Measurements from ENCODE around the gene REXO1.

REXO1 gene

GRCh38 chr19:1823020-1823419, 25.3 kb downstream of the REXO1 start:
- TF ChIP-seq JUND (IDR thresholded peaks at IDR 0.05; ENCODE audit: low read depth): no peak
- in situ Hi-C loops (cut with HindIII; ENCODE audit: low pct_unique_long_range_greater_than_20kb, low sequenced_read_pairs): no loop called here
- no peak for DNase-seq (ENCODE audit: low read depth in 1 of 2, low spot score in 1 of 2)

- in situ Hi-C loops (cut with HindIII; ENCODE audit: low pct_unique_long_range_greater_than_20kb, low sequenced_read_pairs): no loop called here
- no peak for TF ChIP-seq JUND (IDR thresholded peaks at IDR 0.05; ENCODE audit: low read depth)
- no peak for DNase-seq (ENCODE audit: low read depth in 1 of 2, low spot score in 1 of 2)
Observed at GRCh38 chr19:1822210-1822609, 26.1 kb downstream of the REXO1 start.

GRCh38 chr19:1819341-1820255, 28.7 kb downstream of the REXO1 start:
- TF ChIP-seq JUND (IDR thresholded peaks at IDR 0.05; ENCODE audit: low read depth): no peak
- DNase-seq (ENCODE audit: low read depth in 1 of 2, low spot score in 1 of 2): no peak
- in situ Hi-C loops (cut with HindIII; ENCODE audit: low pct_unique_long_range_greater_than_20kb, low sequenced_read_pairs): no loop called here

- in situ Hi-C loops (cut with HindIII; ENCODE audit: low pct_unique_long_range_greater_than_20kb, low sequenced_read_pairs): no loop called here
- DNase-seq (ENCODE audit: low read depth in 1 of 2, low spot score in 1 of 2): no peak
- no peak for TF ChIP-seq JUND (IDR thresholded peaks at IDR 0.05; ENCODE audit: low read depth)
Observed at GRCh38 chr19:1818549-1819195, 29.6 kb downstream of the REXO1 start.

GRCh38 chr19:1817553-1818179, 30.6 kb downstream of the REXO1 start:
- in situ Hi-C loops (cut with HindIII; ENCODE audit: low pct_unique_long_range_greater_than_20kb, low sequenced_read_pairs): no loop called here
- no peak for DNase-seq (ENCODE audit: low read depth in 1 of 2, low spot score in 1 of 2)
- no peak for TF ChIP-seq JUND (IDR thresholded peaks at IDR 0.05; ENCODE audit: low read depth)

GRCh38 chr19:1816530-1817298, 31.6 kb downstream of the REXO1 start:
- in situ Hi-C loops (cut with HindIII; ENCODE audit: low pct_unique_long_range_greater_than_20kb, low sequenced_read_pairs): no loop called here
- no peak for TF ChIP-seq JUND (IDR thresholded peaks at IDR 0.05; ENCODE audit: low read depth)
- no peak for DNase-seq (ENCODE audit: low read depth in 1 of 2, low spot score in 1 of 2)

GRCh38 chr19:1815605-1816529, 32.4 kb downstream of the REXO1 start:
- in situ Hi-C loops (cut with HindIII; ENCODE audit: low pct_unique_long_range_greater_than_20kb, low sequenced_read_pairs): no loop called here
- no peak for DNase-seq (ENCODE audit: low read depth in 1 of 2, low spot score in 1 of 2)

GRCh38 chr19:1814833-1815604, 33.3 kb downstream of the REXO1 start:
- no peak for TF ChIP-seq JUND (IDR thresholded peaks at IDR 0.05; ENCODE audit: low read depth)
- in situ Hi-C loops (cut with HindIII; ENCODE audit: low pct_unique_long_range_greater_than_20kb, low sequenced_read_pairs): no loop called here
- DNase-seq (ENCODE audit: low read depth in 1 of 2, low spot score in 1 of 2): no peak

More at GRCh38 chr19:1815605-1816529, 32.4 kb downstream of the REXO1 start:
- no peak for TF ChIP-seq JUND (IDR thresholded peaks at IDR 0.05; ENCODE audit: low read depth)

GRCh38 chr19:1814391-1814790, 33.9 kb downstream of the REXO1 start:
- no peak for TF ChIP-seq JUND (IDR thresholded peaks at IDR 0.05; ENCODE audit: low read depth)
- in situ Hi-C loops (cut with HindIII; ENCODE audit: low pct_unique_long_range_greater_than_20kb, low sequenced_read_pairs): no loop called here
- no peak for DNase-seq (ENCODE audit: low read depth in 1 of 2, low spot score in 1 of 2)

GRCh38 chr19:1813192-1814182, 34.8 kb downstream of the REXO1 start:
- no peak for TF ChIP-seq JUND (IDR thresholded peaks at IDR 0.05; ENCODE audit: low read depth)
- in situ Hi-C loops (cut with HindIII; ENCODE audit: low pct_unique_long_range_greater_than_20kb, low sequenced_read_pairs): no loop called here
- no peak for DNase-seq (ENCODE audit: low read depth in 1 of 2, low spot score in 1 of 2)

All from T47D (cell line).